ENCODE measurements around the gene ULK4.

GRCh38 chr3:41989518-41989917 is 27.6 kb upstream of the ULK4 start:
- no peak for TF ChIP-seq CTCF (IDR thresholded peaks at IDR 0.05 in 8 of 11, conservative IDR thresholded peaks at IDR 0.05 in 3 of 11)
- TF ChIP-seq POLR2AphosphoS5 (IDR thresholded peaks at IDR 0.05): no peak
- no peak for TF ChIP-seq POLR2A (IDR thresholded peaks at IDR 0.05)

All from spleen (tissue), 7 donors.